Neural cell (in vitro differentiated cells): ENCODE data around the gene LHX5. TPM values are rescaled to one million over a fixed set of nuclear protein-coding genes. Genes with fewer than 3 reads are reported as not detected.

ENCODE experiments used
- H2AFZ ChIP-seq: fragments of 200-600, 300-800 bp; sonication (generic), shearing (Covaris generic); 2 replicates; pipeline ENCODE4 v1.6.0; 2014; ENCODE audit warnings: low read depth, mild to moderate bottlenecking, antibody characterized with exemption, low read length, moderate library complexity
- H3F3A ChIP-seq: fragments of 200-600 bp; shearing (Covaris generic); 2 replicates; pipeline ENCODE4 v1.6.1; 2016; ENCODE audit warnings: mild to moderate bottlenecking, moderate library complexity, mixed read lengths, antibody characterized with exemption, low read length; ENCODE audit not compliant: insufficient read depth, poor library complexity, severe bottlenecking
- H3K27ac ChIP-seq: fragments of 200-600, 300-800 bp; sonication (generic), shearing (Covaris generic); 2 replicates; pipeline ENCODE4 v1.5.1; 2014; ENCODE audit warnings: mild to moderate bottlenecking, low read length, moderate library complexity
- H3K27me3 ChIP-seq: fragments of 300-800, 200-600 bp; sonication (generic), shearing (Covaris generic); 2 replicates; pipeline ENCODE4 v1.6.0; 2014; ENCODE audit warnings: mild to moderate bottlenecking, low read depth, low read length, moderate library complexity; ENCODE audit not compliant: insufficient read depth
- H3K36me3 ChIP-seq: fragments of 300-800, 200-600 bp; sonication (generic), shearing (Covaris generic); 2 replicates; pipeline ENCODE4 v1.5.1; 2014; ENCODE audit warnings: mild to moderate bottlenecking, antibody characterized with exemption, low read length, moderate library complexity; ENCODE audit not compliant: insufficient read depth
- H3K4me2 ChIP-seq: fragments of 300-800, 200-600 bp; sonication (generic), shearing (Covaris generic); 2 replicates; pipeline ENCODE4 v1.6.0; 2014; ENCODE audit warnings: mild to moderate bottlenecking, low read length
- H3K4me3 ChIP-seq: fragments of 300-800, 200-600 bp; sonication (generic), shearing (Covaris generic); 2 replicates; pipeline ENCODE4 v1.5.1; 2014; ENCODE audit warnings: mild to moderate bottlenecking, low read length, moderate library complexity
- H3K79me2 ChIP-seq: fragments of 200-600 bp; shearing (Covaris generic); replicated peaks from 2 replicates; pipeline ENCODE4 v1.6.0; 2014; ENCODE audit warnings: mild to moderate bottlenecking, low read length, moderate library complexity; ENCODE audit not compliant: insufficient read depth
- H3K9ac ChIP-seq: fragments of 300-800, 200-600 bp; sonication (generic), shearing (Covaris generic); 2 replicates; pipeline ENCODE4 v1.6.1; 2016; ENCODE audit warnings: mild to moderate bottlenecking, low read length, mixed read lengths
- H3K9me2 ChIP-seq: fragments of 200-600 bp; shearing (Covaris generic); 2 replicates; pipeline ENCODE4 v1.6.1; 2016; ENCODE audit warnings: mild to moderate bottlenecking, low read length, mixed read lengths; ENCODE audit not compliant: insufficient read depth
- H3K9me3 ChIP-seq: fragments of 200-600, 300-800 bp; sonication (generic), shearing (Covaris generic); 2 replicates; pipeline ENCODE4 v1.6.1; 2016; ENCODE audit warnings: mild to moderate bottlenecking, mixed run types, low read length, moderate library complexity, mixed read lengths
- H4K20me1 ChIP-seq: fragments of 200-600 bp; shearing (Covaris generic); 2 replicates; pipeline ENCODE4 v1.6.1; 2016; ENCODE audit warnings: mild to moderate bottlenecking, mixed run types; ENCODE audit not compliant: insufficient read depth
- EP300 ChIP-seq: fragments of 450-650 bp; conservative IDR thresholded peaks from 2 replicates; pipeline ENCODE4 v1.6.1; 2014; ENCODE audit warnings: antibody characterized with exemption, mild to moderate bottlenecking, moderate library complexity; ENCODE audit not compliant: poor library complexity, severe bottlenecking
- EZH2 ChIP-seq: fragments of 200-600, 300-800 bp; shearing (Covaris generic), sonication (generic); IDR thresholded peaks from 2 replicates; pipeline ENCODE4 v1.6.1; 2014; ENCODE audit warnings: antibody characterized with exemption, low read length, borderline replicate concordance, mild to moderate bottlenecking; ENCODE audit not compliant: insufficient read depth, poor library complexity, severe bottlenecking
- MXI1 ChIP-seq: fragments of 450-650 bp; conservative IDR thresholded peaks from 2 replicates; pipeline ENCODE4 v1.6.1; 2014; ENCODE audit warnings: antibody characterized with exemption, mild to moderate bottlenecking; ENCODE audit not compliant: poor library complexity, severe bottlenecking
- POLR2AphosphoS5 ChIP-seq: IDR thresholded peaks from 2 replicates; pipeline ENCODE4 v1.6.1; 2012
- RAD21 ChIP-seq: fragments of 450-650 bp; conservative IDR thresholded peaks from 2 replicates; pipeline ENCODE4 v1.6.1; 2014; ENCODE audit warnings: antibody characterized with exemption, mild to moderate bottlenecking, moderate library complexity
- SMC3 ChIP-seq: fragments of 450-650 bp; conservative IDR thresholded peaks from 2 replicates; pipeline ENCODE4 v1.6.1; 2014; ENCODE audit warnings: antibody characterized with exemption, mild to moderate bottlenecking, moderate library complexity; ENCODE audit not compliant: poor library complexity
- TAF1 ChIP-seq: IDR thresholded peaks from 2 replicates; pipeline ENCODE4 v1.6.1; 2012; ENCODE audit warnings: low read depth
- polyA plus RNA-seq: library from polyadenylated mRNA; depleted of rRNA; stranded (reverse); fragments of >200 nt; gene quantifications from 2 replicates; pipeline ENCODE4 v1.2.3, GENCODE V29; 2014
- TF ChIP-seq, protein P1 (sequence below): fragments of 450-650 bp; IDR thresholded peaks from 2 replicates; pipeline ENCODE4 v1.5.1; 2014; ENCODE audit warnings: antibody characterized with exemption, mild to moderate bottlenecking, moderate library complexity; ENCODE audit not compliant: poor library complexity, severe bottlenecking
- TF ChIP-seq, protein P2 (sequence below): IDR thresholded peaks from 2 replicates; pipeline ENCODE4 v1.6.1; 2012; ENCODE audit warnings: borderline replicate concordance

The LHX5 gene
- polyA plus RNA-seq, 1 donor from 2014 or later, result 3.8 TPM

DNA sequence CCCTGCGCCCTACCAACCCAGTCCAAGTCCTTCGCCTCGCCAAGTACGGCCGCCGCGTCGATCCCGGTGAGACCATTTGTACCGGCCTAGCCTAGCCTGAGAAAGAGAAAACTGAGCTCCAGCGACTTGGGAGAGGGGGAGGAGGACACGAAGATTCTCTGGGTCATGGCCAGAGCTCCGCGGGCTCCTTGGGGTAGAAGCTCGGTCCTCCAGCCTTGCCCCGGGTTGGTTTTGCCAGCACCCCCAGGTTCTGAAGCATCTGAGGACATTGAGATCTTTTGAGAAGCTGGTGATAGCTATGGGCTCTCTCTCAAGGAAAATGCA, 7.3 kb downstream of the LHX5 start:
- Histone ChIP-seq H3K4me3 (no peak overlapping the region), H3K9me3 (peaks cover 26% of the 10 kb centered on the region)

DNA sequence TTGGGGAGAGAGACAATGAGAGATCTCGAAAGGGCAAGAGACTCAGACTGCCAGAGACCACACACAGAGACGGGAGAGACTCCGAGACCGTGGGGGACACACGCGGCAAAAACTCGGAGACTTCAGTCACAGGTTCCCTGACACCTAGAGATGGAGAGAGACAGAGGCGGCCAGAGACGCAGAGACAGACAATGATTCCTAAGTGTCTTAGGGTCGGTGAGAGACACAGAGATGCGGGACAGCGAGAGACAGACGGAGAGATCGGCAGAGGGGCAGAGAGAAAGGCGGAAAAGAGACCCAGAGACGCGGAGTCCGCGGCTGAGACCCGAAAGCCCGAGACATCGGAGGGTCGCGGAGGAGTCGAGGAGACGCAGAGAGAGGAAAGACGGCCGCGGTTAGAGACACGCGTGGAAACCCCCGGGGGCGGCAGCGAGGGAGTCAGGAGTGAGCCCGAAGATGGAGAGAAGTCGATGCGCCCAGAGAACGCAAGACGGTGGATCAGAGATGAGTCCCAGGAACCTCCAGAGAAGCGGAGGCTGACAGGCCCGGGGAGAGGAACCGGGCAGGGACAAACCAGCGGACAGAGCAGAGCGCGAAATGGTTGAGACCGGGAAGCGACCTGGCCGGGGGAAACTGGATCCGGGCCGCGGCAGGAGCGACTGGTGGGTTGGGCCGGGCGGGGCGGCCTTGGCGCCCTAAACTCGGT, 7.8 kb downstream of the LHX5 start:
- H3K4me2 ChIP-seq, result no peak overlapping the region

More for the DNA sequence above, 7.3 kb downstream of the LHX5 start:
- no peak for TF ChIP-seq EZH2
- no peak for TF ChIP-seq POLR2AphosphoS5
- no peak for TF ChIP-seq RAD21
- no peak for TF ChIP-seq MXI1
- TF ChIP-seq EP300, result no peak
- no peak for TF ChIP-seq TAF1
- TF ChIP-seq SMC3, result no peak
- TF ChIP-seq, protein P1, sequence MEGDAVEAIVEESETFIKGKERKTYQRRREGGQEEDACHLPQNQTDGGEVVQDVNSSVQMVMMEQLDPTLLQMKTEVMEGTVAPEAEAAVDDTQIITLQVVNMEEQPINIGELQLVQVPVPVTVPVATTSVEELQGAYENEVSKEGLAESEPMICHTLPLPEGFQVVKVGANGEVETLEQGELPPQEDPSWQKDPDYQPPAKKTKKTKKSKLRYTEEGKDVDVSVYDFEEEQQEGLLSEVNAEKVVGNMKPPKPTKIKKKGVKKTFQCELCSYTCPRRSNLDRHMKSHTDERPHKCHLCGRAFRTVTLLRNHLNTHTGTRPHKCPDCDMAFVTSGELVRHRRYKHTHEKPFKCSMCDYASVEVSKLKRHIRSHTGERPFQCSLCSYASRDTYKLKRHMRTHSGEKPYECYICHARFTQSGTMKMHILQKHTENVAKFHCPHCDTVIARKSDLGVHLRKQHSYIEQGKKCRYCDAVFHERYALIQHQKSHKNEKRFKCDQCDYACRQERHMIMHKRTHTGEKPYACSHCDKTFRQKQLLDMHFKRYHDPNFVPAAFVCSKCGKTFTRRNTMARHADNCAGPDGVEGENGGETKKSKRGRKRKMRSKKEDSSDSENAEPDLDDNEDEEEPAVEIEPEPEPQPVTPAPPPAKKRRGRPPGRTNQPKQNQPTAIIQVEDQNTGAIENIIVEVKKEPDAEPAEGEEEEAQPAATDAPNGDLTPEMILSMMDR, result no peak
- TF ChIP-seq, protein P2, sequence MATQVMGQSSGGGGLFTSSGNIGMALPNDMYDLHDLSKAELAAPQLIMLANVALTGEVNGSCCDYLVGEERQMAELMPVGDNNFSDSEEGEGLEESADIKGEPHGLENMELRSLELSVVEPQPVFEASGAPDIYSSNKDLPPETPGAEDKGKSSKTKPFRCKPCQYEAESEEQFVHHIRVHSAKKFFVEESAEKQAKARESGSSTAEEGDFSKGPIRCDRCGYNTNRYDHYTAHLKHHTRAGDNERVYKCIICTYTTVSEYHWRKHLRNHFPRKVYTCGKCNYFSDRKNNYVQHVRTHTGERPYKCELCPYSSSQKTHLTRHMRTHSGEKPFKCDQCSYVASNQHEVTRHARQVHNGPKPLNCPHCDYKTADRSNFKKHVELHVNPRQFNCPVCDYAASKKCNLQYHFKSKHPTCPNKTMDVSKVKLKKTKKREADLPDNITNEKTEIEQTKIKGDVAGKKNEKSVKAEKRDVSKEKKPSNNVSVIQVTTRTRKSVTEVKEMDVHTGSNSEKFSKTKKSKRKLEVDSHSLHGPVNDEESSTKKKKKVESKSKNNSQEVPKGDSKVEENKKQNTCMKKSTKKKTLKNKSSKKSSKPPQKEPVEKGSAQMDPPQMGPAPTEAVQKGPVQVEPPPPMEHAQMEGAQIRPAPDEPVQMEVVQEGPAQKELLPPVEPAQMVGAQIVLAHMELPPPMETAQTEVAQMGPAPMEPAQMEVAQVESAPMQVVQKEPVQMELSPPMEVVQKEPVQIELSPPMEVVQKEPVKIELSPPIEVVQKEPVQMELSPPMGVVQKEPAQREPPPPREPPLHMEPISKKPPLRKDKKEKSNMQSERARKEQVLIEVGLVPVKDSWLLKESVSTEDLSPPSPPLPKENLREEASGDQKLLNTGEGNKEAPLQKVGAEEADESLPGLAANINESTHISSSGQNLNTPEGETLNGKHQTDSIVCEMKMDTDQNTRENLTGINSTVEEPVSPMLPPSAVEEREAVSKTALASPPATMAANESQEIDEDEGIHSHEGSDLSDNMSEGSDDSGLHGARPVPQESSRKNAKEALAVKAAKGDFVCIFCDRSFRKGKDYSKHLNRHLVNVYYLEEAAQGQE, result no peak
- H3K79me2 ChIP-seq, result no peaks in the 10 kb centered on the region
- no peaks in the 10 kb centered on the region for H3K9me2 ChIP-seq
- H3K4me2 ChIP-seq, result no peak overlapping the region
- H3K27ac ChIP-seq, result no peak overlapping the region
- H4K20me1 ChIP-seq, result no peaks in the 10 kb centered on the region
- no peaks in the 10 kb centered on the region for H3K36me3 ChIP-seq
- H3K27me3 ChIP-seq, result peaks cover 59% of the 10 kb centered on the region
- no peaks in the 10 kb centered on the region for H3F3A ChIP-seq
- no peak overlapping the region for H3K9ac ChIP-seq
- H2AFZ ChIP-seq, result no peak overlapping the region

More for the DNA sequence above, 7.8 kb downstream of the LHX5 start:
- no peak overlapping the region for H2AFZ ChIP-seq
- H3K9me2 ChIP-seq, result no peaks in the 10 kb centered on the region
- no peaks in the 10 kb centered on the region for H3K36me3 ChIP-seq
- TF ChIP-seq MXI1 (no peak), RAD21 (no peak), POLR2AphosphoS5 (no peak), TAF1 (no peak), SMC3 (no peak)
- peaks cover 26% of the 10 kb centered on the region for H3K9me3 ChIP-seq
- no peak overlapping the region for H3K4me3 ChIP-seq
- H3F3A ChIP-seq, result no peaks in the 10 kb centered on the region
- H3K79me2 ChIP-seq, result no peaks in the 10 kb centered on the region
- H4K20me1 ChIP-seq, result no peaks in the 10 kb centered on the region
- H3K9ac ChIP-seq, result no peak overlapping the region
- H3K27me3 ChIP-seq, result peaks cover 54% of the 10 kb centered on the region
- H3K27ac ChIP-seq, result no peak overlapping the region
